Keratinocyte (primary cell): ENCODE results near the gene USP26. TPM values are rescaled to one million over a fixed set of nuclear protein-coding genes. Genes with fewer than 3 reads are reported as not detected.

ENCODE experiments used
- DNase-seq: peaks from one replicate; pipeline ENCODE4 v3.0.0-alpha.2; 2011; ENCODE audit warnings: low read depth, missing footprints, low spot score
- FAIRE-seq: peaks from 2 replicates; lab custom pipeline; 2011; peaks lifted over from hg19 to GRCh38; lab: Jason Lieb, UNC
- H2AFZ ChIP-seq: 2 replicates; pipeline ENCODE4 v1.6.0; 2012; ENCODE audit warnings: low read length, control low read depth, inconsistent platforms; ENCODE audit not compliant: control insufficient read depth
- H3K27ac ChIP-seq: 2 replicates; pipeline ENCODE4 v1.5.1; 2011; ENCODE audit warnings: low read length; ENCODE audit not compliant: control insufficient read depth, insufficient read depth
- H3K27me3 ChIP-seq: 3 replicates; pipeline ENCODE4 v1.6.0; 2011; ENCODE audit warnings: low read length; ENCODE audit not compliant: control insufficient read depth, insufficient read depth; ENCODE audit errors: extremely low read depth
- H3K36me3 ChIP-seq, 2 experiments: 2 replicates in 1 of 2; 3 replicates in 1 of 2; pipeline ENCODE4 v1.5.1; 2011; ENCODE audit warnings: low read length in 2 of 2, mild to moderate bottlenecking in 1 of 2; ENCODE audit not compliant: control insufficient read depth in 2 of 2, insufficient read depth in 2 of 2; ENCODE audit errors: extremely low read depth in 1 of 2
- H3K4me1 ChIP-seq: 3 replicates; pipeline ENCODE4 v1.5.1; 2011; ENCODE audit warnings: low read length; ENCODE audit not compliant: control insufficient read depth, insufficient read depth; ENCODE audit errors: extremely low read depth
- H3K4me2 ChIP-seq: 3 replicates; pipeline ENCODE4 v1.6.0; 2011; ENCODE audit warnings: low read depth, low read length; ENCODE audit not compliant: control insufficient read depth, insufficient read depth; ENCODE audit errors: extremely low read depth
- H3K4me3 ChIP-seq, 3 experiments: fragments of 200-600 bp in 1 of 3; sonication (generic) in 1 of 3; 2 replicates in 2 of 3; 3 replicates in 1 of 3; pipeline ENCODE4 v1.5.1; 2011 to 2016; ENCODE audit warnings: low read length in 3 of 3, mild to moderate bottlenecking in 3 of 3, control low read depth in 2 of 3, inconsistent platforms in 1 of 3, low read depth in 1 of 3, mixed read lengths in 1 of 3, mixed run types in 1 of 3, moderate library complexity in 1 of 3; ENCODE audit not compliant: control insufficient read depth in 2 of 3, insufficient read depth in 2 of 3; ENCODE audit errors: extremely low read depth in 1 of 3
- H3K79me2 ChIP-seq: 2 replicates; pipeline ENCODE4 v1.6.0; 2012; ENCODE audit warnings: low read length; ENCODE audit not compliant: control insufficient read depth, insufficient read depth
- H3K9ac ChIP-seq: 3 replicates; pipeline ENCODE4 v1.6.0; 2011; ENCODE audit warnings: low read length; ENCODE audit not compliant: control insufficient read depth, insufficient read depth; ENCODE audit errors: extremely low read depth
- H3K9me1 ChIP-seq: 3 replicates; pipeline ENCODE4 v1.6.0; 2011; ENCODE audit warnings: low read length; ENCODE audit not compliant: control insufficient read depth, insufficient read depth; ENCODE audit errors: extremely low read depth
- H3K9me3 ChIP-seq: 2 replicates; pipeline ENCODE4 v1.5.1; 2012; ENCODE audit warnings: low read depth, low read length; ENCODE audit not compliant: control insufficient read depth
- H4K20me1 ChIP-seq: 3 replicates; pipeline ENCODE4 v1.6.0; 2011; ENCODE audit warnings: low read length; ENCODE audit not compliant: control insufficient read depth, insufficient read depth; ENCODE audit errors: extremely low read depth
- CTCF ChIP-seq, 3 experiments: IDR thresholded peaks in 1 of 3; conservative IDR thresholded peaks in 1 of 3; optimal IDR thresholded peaks in 1 of 3; 2 replicates in 2 of 3; 3 replicates in 1 of 3; pipeline versions ENCODE3 to v1.5.1; 2011; ENCODE audit warnings: low read length in 3 of 3, mild to moderate bottlenecking in 3 of 3, moderate library complexity in 2 of 3, control low read depth in 1 of 3, inconsistent platforms in 1 of 3; ENCODE audit not compliant: insufficient read depth in 2 of 3; ENCODE audit errors: extremely low read depth in 1 of 3
- EZH2 ChIP-seq: IDR thresholded peaks from one replicate; pipeline ENCODE4 v1.6.1; 2012; ENCODE audit warnings: inconsistent platforms, mild to moderate bottlenecking, low read length, moderate library complexity
- dilution Hi-C: fragments of 300-500 bp; cut with MboI; formaldehyde crosslinking; loops from one replicate; pipeline ENCODE4 v1.7.0; 2020; ENCODE audit warnings: low sequenced_read_pairs; ENCODE audit not compliant: extremely low pct_ligation_motif_present
- polyA plus RNA-seq, 5 experiments: library from polyadenylated mRNA; depleted of rRNA in 3 of 5; stranded (reverse) in 3 of 5; stranded (forward) in 1 of 5; unstranded in 1 of 5; fragments of >200 nt; gene quantifications; 1 replicate in 1 of 5; 2 replicates in 3 of 5; 3 replicates in 1 of 5; pipeline versions ENCODE4 v1.2.1 to v1.2.3, GENCODE V29; 2011 to 2012; ENCODE audit warnings: missing spikeins in 2 of 5, low read depth in 1 of 5, low replicate concordance in 1 of 5

The USP26 gene
- polyA plus RNA-seq, 1 donor (not counting 4 experiments of a cell fraction or from before 2014, with no cell fraction given): not detected

GRCh38 chrX:132990835-132991234 lies 106.1 kb downstream of the USP26 start:
- no peaks in the 10 kb centered on the region for H3K9me1 ChIP-seq
- H3K36me3 ChIP-seq: no peaks in the 10 kb centered on the region
- dilution Hi-C loops: no loop called here
- DNase-seq (no peak), FAIRE-seq (no peak)
- H2AFZ ChIP-seq: no peak overlapping the region
- no peaks in the 10 kb centered on the region for H3K79me2 ChIP-seq
- H3K9me3 ChIP-seq: no peaks in the 10 kb centered on the region
- no peaks in the 10 kb centered on the region for H3K4me1 ChIP-seq
- no peak overlapping the region for H3K27ac ChIP-seq
- no peak overlapping the region for H3K4me2 ChIP-seq
- no peaks in the 10 kb centered on the region for H4K20me1 ChIP-seq
- no peaks in the 10 kb centered on the region for H3K27me3 ChIP-seq
- no peak overlapping the region for H3K4me3 ChIP-seq
- TF ChIP-seq CTCF (optimal IDR thresholded peaks at IDR 0.05 in 1 of 3, IDR thresholded peaks at IDR 0.05 in 1 of 3, conservative IDR thresholded peaks at IDR 0.05 in 1 of 3; ENCODE audit: extremely low read depth in 1 of 3, insufficient read depth in 2 of 3, low read length in 3 of 3) (no peak), EZH2 (no peak)
- H3K9ac ChIP-seq: no peak overlapping the region

DNA sequence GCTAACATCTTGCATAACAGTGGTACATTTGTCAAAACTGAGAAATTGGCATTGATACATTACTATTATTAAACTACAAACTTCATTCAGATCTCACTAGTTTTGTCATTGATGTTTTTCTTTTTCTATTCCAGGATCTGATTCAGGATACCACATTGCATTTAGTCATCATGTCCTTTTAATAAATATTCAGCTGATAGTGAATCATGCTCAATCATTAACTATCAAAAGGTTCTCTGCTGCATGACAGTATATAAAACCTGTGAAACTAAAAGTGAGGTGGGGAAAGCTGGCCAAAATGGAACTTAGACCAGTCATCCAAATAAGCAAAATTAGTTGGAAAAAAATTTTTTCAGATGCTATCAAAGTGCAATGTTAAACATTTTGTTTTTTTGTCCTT lies 110.4 kb downstream of the USP26 start:
- no peaks in the 10 kb centered on the region for H3K9me3 ChIP-seq
- dilution Hi-C loops: no loop called here
- FAIRE-seq (no peak), DNase-seq (no peak)
- H3K9me1 ChIP-seq: no peaks in the 10 kb centered on the region
- H3K9ac ChIP-seq: no peak overlapping the region
- no peak overlapping the region for H3K4me2 ChIP-seq
- H4K20me1 ChIP-seq: no peaks in the 10 kb centered on the region
- H3K79me2 ChIP-seq: no peaks in the 10 kb centered on the region
- H3K36me3 ChIP-seq: no peaks in the 10 kb centered on the region
- TF ChIP-seq EZH2 (no peak), CTCF (optimal IDR thresholded peaks at IDR 0.05 in 1 of 3, IDR thresholded peaks at IDR 0.05 in 1 of 3, conservative IDR thresholded peaks at IDR 0.05 in 1 of 3; ENCODE audit: extremely low read depth in 1 of 3, insufficient read depth in 2 of 3, low read length in 3 of 3) (no peak)
- H3K27me3 ChIP-seq: no peaks in the 10 kb centered on the region
- H2AFZ ChIP-seq: no peak overlapping the region
- no peak overlapping the region for H3K4me3 ChIP-seq
- H3K27ac ChIP-seq: no peak overlapping the region
- no peaks in the 10 kb centered on the region for H3K4me1 ChIP-seq
